Measurements from ENCODE around the gene HECW1. TPM values are rescaled to one million over a fixed set of nuclear protein-coding genes. Genes with fewer than 3 reads are reported as not detected.

The HECW1 gene
- total and polyA plus RNA-seq, 4 donors: 0.77 to 1.9 (median 1.0) TPM; not detected in 1

DNA sequence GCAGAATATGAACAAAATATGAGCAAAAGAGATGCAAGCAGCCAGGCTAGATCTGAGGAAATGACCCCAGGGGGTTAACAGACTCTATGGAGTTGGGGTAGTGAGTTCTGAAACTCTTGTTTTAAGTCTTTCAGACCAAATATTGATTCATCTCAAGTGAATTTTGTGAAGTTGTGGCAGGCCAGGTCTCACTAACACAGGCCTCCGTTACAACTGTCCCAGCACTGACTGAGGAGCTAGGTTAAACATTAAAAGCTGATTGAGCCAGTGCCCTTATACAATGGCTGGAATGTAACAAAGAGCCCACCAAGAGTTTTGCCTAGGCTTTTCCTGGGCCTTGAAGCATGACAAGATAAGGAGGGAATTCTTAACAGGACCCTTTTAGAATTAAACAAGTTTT, 278.1 kb downstream of the HECW1 start:
- intact Hi-C loops (cut with DNase I): no loop called here
- no peak overlapping the region for H3K27ac ChIP-seq (ENCODE audit: low read depth in 1 of 2, low read length in 2 of 2)
- DNase-seq (no peak), ATAC-seq (ENCODE audit: low FRiP score) (no peak)
- 92 to 96% methylated on average over 1 of the region's 1 CpG for WGBS, 2 donors
- no peaks in the 10 kb centered on the region for H3K27me3 ChIP-seq (ENCODE audit: control insufficient read depth in 1 of 2, insufficient read depth in 2 of 2, low read length in 1 of 2)
- H3K36me3 ChIP-seq (ENCODE audit: control insufficient read depth in 1 of 2, insufficient read depth in 2 of 2, low read length in 1 of 2): no peaks in the 10 kb centered on the region
- H3K4me3 ChIP-seq (ENCODE audit: low read length in 2 of 2): no peak overlapping the region
- H3K9me3 ChIP-seq (ENCODE audit: control insufficient read depth, low read length): peaks cover 2% of the 10 kb centered on the region
- H3K4me1 ChIP-seq (ENCODE audit: control insufficient read depth in 1 of 2, insufficient read depth in 2 of 2, low read length in 2 of 2): no peaks in the 10 kb centered on the region

DNA sequence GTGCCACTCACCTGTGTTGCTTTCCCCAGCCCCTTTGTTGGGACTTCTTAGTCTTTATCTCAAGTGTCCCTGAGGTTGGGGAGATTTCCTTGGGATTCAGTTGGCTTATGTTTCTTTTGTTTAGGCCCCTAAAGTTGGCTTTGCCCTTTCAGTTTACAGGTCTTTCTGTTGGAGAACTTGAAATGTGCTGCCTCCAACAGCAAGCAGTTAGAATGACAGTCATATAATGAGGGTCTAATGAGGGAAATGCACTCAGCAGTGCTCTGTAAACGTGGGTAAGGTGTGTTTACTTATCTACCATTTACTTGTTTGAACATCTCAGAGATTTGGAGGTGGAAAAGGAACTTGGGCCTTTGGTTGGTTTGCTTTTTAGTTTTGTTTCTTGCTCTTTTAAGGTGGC, 279.1 kb downstream of the HECW1 start:
- Histone ChIP-seq H3K4me1 (ENCODE audit: control insufficient read depth in 1 of 2, insufficient read depth in 2 of 2, low read length in 2 of 2) (no peaks in the 10 kb centered on the region), H3K4me3 (ENCODE audit: low read length in 2 of 2) (no peak overlapping the region), H3K9me3 (ENCODE audit: control insufficient read depth, low read length) (peaks cover 2% of the 10 kb centered on the region), H3K27me3 (ENCODE audit: control insufficient read depth in 1 of 2, insufficient read depth in 2 of 2, low read length in 1 of 2) (peaks cover 0 to under 1% of the 10 kb centered on the region in 2 donors), H3K36me3 (ENCODE audit: control insufficient read depth in 1 of 2, insufficient read depth in 2 of 2, low read length in 1 of 2) (no peaks in the 10 kb centered on the region), H3K27ac (ENCODE audit: low read depth in 1 of 2, low read length in 2 of 2) (no peak overlapping the region)
- DNase-seq (no peak), ATAC-seq (ENCODE audit: low FRiP score) (no peak)
- whole genome bisulfite sequencing, 2 donors: 47 to 55% methylated on average over 1 of the region's 1 CpG
- intact Hi-C loops (cut with DNase I): no loop called here

- Histone ChIP-seq H3K4me1 (ENCODE audit: control insufficient read depth in 1 of 2, insufficient read depth in 2 of 2, low read length in 2 of 2) (no peaks in the 10 kb centered on the region), H3K36me3 (ENCODE audit: control insufficient read depth in 1 of 2, insufficient read depth in 2 of 2, low read length in 1 of 2) (no peaks in the 10 kb centered on the region), H3K9me3 (ENCODE audit: control insufficient read depth, low read length) (peaks cover 2% of the 10 kb centered on the region), H3K27me3 (ENCODE audit: control insufficient read depth in 1 of 2, insufficient read depth in 2 of 2, low read length in 1 of 2) (peaks cover 0 to 1% of the 10 kb centered on the region in 2 donors), H3K27ac (ENCODE audit: low read depth in 1 of 2, low read length in 2 of 2) (no peak overlapping the region), H3K4me3 (ENCODE audit: low read length in 2 of 2) (no peak overlapping the region)
- ATAC-seq (ENCODE audit: low FRiP score) (no peak), DNase-seq (no peak)
- intact Hi-C loops (cut with DNase I): no loop called here
- WGBS, 2 donors: 66 to 67% methylated on average over 2 of the region's 2 CpGs
These were observed 280.3 kb downstream of the HECW1 start for GRCh38 chr7:43392638-43393330.

DNA sequence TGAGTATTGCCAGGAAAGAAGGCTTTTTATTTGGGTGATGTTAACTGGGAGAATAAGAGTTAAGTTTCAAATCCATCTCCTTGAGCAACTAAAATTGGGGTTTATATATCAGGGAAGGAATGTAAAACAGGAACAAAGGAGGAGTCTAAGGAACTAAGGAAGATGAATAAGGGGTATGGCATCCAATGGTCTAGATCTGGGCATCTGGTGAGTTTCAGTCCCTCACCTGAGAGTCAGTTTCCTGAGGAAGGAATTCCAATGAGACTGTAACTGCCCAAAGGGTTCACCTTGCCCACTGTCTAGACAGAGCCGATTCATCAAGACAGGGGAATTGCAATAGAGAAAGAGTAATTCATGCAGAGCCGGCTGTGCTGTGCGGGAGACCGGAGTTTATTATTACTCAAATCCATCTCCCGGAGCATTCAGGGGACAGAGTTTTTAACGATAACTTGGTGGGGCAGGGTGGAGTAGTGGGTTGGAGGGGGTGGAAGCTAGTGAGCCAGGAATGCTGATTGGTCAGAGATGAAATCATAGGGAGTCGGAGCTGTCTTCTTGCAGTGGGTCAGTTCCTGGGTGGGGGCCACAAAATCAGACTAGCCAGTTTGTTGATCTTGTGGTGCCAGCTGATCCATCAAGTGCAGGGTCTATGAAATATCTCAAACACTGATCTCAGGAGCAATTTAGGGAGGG, 282.1 kb downstream of the HECW1 start:
- Histone ChIP-seq H3K27me3 (ENCODE audit: control insufficient read depth in 1 of 2, insufficient read depth in 2 of 2, low read length in 1 of 2) (peaks cover 0 to 1% of the 10 kb centered on the region in 2 donors), H3K4me3 (ENCODE audit: low read length in 2 of 2) (no peak overlapping the region), H3K27ac (ENCODE audit: low read depth in 1 of 2, low read length in 2 of 2) (no peak overlapping the region), H3K9me3 (ENCODE audit: control insufficient read depth, low read length) (peaks cover 2% of the 10 kb centered on the region), H3K4me1 (ENCODE audit: control insufficient read depth in 1 of 2, insufficient read depth in 2 of 2, low read length in 2 of 2) (no peaks in the 10 kb centered on the region), H3K36me3 (ENCODE audit: control insufficient read depth in 1 of 2, insufficient read depth in 2 of 2, low read length in 1 of 2) (no peaks in the 10 kb centered on the region)
- intact Hi-C loops (cut with DNase I): no loop called here
- ATAC-seq (ENCODE audit: low FRiP score): no peak
- 72 to 83% methylated on average over 7 of the region's 7 CpGs for WGBS, 2 donors
- DNase-seq: no peak

DNA sequence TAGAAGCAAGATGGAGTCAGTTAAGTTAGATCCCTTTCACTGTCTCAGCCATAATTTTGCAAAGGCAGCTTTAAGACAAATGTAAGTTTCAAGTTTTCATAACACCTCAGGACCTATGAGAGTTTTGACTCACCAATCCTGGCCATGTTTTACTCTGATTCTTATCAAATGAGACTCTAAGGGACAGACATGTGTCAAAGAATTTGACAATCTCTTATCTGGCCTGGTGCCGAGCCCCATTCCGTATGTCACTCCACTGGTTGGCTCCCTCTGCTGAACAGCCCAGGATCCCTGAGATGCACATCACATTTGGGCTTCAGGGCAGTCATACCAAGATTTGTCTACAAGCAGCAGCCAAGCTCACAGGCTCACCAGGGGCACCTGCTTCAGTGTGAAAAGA, 282.9 kb downstream of the HECW1 start:
- no peaks in the 10 kb centered on the region for H3K36me3 ChIP-seq (ENCODE audit: control insufficient read depth in 1 of 2, insufficient read depth in 2 of 2, low read length in 1 of 2)

GRCh38 chr7:43396187-43396740, 283.8 kb downstream of the HECW1 start:
- H3K4me3 ChIP-seq (ENCODE audit: low read length in 2 of 2): no peak overlapping the region
- 52 to 54% methylated on average over 2 of the region's 2 CpGs for WGBS, 2 donors
- no peak for DNase-seq
- H3K36me3 ChIP-seq (ENCODE audit: control insufficient read depth in 1 of 2, insufficient read depth in 2 of 2, low read length in 1 of 2): no peaks in the 10 kb centered on the region
- peaks cover 0 to 1% of the 10 kb centered on the region in 2 donors for H3K27me3 ChIP-seq (ENCODE audit: control insufficient read depth in 1 of 2, insufficient read depth in 2 of 2, low read length in 1 of 2)
- H3K4me1 ChIP-seq (ENCODE audit: control insufficient read depth in 1 of 2, insufficient read depth in 2 of 2, low read length in 2 of 2): no peaks in the 10 kb centered on the region
- no peak overlapping the region for H3K27ac ChIP-seq (ENCODE audit: low read depth in 1 of 2, low read length in 2 of 2)
- H3K9me3 ChIP-seq (ENCODE audit: control insufficient read depth, low read length): peaks cover 4% of the 10 kb centered on the region
- intact Hi-C loops (cut with DNase I): no loop called here
- ATAC-seq (ENCODE audit: low FRiP score): no peak

More for the DNA sequence above, 282.9 kb downstream of the HECW1 start:
- Histone ChIP-seq H3K4me3 (ENCODE audit: low read length in 2 of 2) (no peak overlapping the region), H3K27ac (ENCODE audit: low read depth in 1 of 2, low read length in 2 of 2) (no peak overlapping the region), H3K27me3 (ENCODE audit: control insufficient read depth in 1 of 2, insufficient read depth in 2 of 2, low read length in 1 of 2) (peaks cover 0 to 1% of the 10 kb centered on the region in 2 donors), H3K9me3 (ENCODE audit: control insufficient read depth, low read length) (peaks cover 2% of the 10 kb centered on the region), H3K4me1 (ENCODE audit: control insufficient read depth in 1 of 2, insufficient read depth in 2 of 2, low read length in 2 of 2) (no peaks in the 10 kb centered on the region)
- intact Hi-C loops (cut with DNase I): no loop called here
- DNase-seq (no peak), ATAC-seq (ENCODE audit: low FRiP score) (no peak)
- WGBS, 2 donors: 32 to 44% methylated on average over 2 of the region's 2 CpGs

DNA sequence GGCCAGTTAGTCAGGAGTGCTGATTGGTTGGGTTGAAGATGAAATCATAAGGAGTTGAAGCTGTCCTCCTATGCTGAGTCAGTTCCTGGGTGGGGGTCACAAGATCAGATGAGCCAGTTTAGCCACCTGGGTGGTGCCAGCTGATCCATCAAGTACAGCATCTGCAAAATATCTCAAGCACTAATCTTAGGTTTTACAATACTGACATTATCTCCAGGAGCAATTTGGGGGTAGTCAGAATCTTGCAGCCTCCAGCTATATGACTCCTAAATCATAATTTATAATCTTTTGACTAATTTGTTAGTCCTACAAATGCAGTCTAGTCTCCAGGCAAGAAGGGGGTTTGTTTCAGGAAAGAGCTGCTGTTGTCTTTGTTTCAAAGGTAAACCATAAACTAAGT, 286.4 kb downstream of the HECW1 start:
- no peak for ATAC-seq (ENCODE audit: low FRiP score)
- intact Hi-C loops (cut with DNase I): no loop called here
- Histone ChIP-seq H3K27ac (ENCODE audit: low read depth in 1 of 2, low read length in 2 of 2) (no peak overlapping the region), H3K4me1 (ENCODE audit: control insufficient read depth in 1 of 2, insufficient read depth in 2 of 2, low read length in 2 of 2) (no peaks in the 10 kb centered on the region), H3K36me3 (ENCODE audit: control insufficient read depth in 1 of 2, insufficient read depth in 2 of 2, low read length in 1 of 2) (no peaks in the 10 kb centered on the region), H3K4me3 (ENCODE audit: low read length in 2 of 2) (no peak overlapping the region), H3K9me3 (ENCODE audit: control insufficient read depth, low read length) (peaks cover 4% of the 10 kb centered on the region), H3K27me3 (ENCODE audit: control insufficient read depth in 1 of 2, insufficient read depth in 2 of 2, low read length in 1 of 2) (peaks cover 0 to 1% of the 10 kb centered on the region in 2 donors)
- no peak for DNase-seq

DNA sequence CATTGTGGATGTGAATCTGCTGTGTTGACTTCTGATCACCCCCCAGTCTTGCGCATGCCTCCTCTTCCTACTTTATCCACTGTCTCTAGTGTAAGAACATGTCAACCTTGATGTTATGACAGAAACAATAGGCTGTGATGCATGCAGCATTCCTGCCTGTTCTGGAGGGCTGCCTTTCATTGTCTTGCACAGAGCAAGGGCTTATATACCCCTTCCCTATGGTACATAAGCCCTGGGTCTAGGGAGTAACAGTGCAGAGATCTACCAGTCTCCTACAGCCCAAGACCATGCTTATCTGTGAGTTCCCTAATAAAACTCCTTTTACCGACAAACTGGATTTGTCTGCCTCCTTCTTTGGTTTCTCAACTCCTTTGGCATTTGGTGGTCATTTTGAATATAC, 293.5 kb downstream of the HECW1 start:
- H3K36me3 ChIP-seq (ENCODE audit: control insufficient read depth in 1 of 2, insufficient read depth in 2 of 2, low read length in 1 of 2): no peaks in the 10 kb centered on the region
- no peak overlapping the region for H3K4me3 ChIP-seq (ENCODE audit: low read length in 2 of 2)
- ATAC-seq (ENCODE audit: low FRiP score) (no peak), DNase-seq (no peak)
- H3K27ac ChIP-seq (ENCODE audit: low read depth in 1 of 2, low read length in 2 of 2): no peak overlapping the region
- H3K9me3 ChIP-seq (ENCODE audit: control insufficient read depth, low read length): no peaks in the 10 kb centered on the region
- 76 to 85% methylated on average over 2 of the region's 2 CpGs for WGBS, 2 donors
- intact Hi-C loops (cut with DNase I): no loop called here
- H3K4me1 ChIP-seq (ENCODE audit: control insufficient read depth in 1 of 2, insufficient read depth in 2 of 2, low read length in 2 of 2): no peaks in the 10 kb centered on the region
- H3K27me3 ChIP-seq (ENCODE audit: control insufficient read depth in 1 of 2, insufficient read depth in 2 of 2, low read length in 1 of 2): no peaks in the 10 kb centered on the region

DNA sequence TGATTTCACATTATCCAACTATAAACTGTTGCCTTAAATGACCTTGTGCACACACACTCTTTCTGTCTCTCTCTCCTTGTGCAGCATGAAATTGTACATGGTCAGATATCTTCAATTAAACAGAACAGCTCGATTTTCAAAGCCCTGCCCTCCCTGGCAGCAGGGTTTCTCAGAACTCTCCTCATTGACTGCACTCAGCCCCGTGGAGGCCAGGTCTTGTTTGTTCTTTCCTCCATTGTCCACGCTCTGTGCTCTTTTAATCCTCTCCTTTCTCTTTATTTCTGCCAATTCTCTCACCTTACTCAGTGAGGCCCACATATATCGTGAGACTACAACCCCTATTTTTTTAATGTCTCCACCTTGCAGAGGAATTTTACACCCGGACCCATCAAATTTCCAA, 294.5 kb downstream of the HECW1 start:
- Histone ChIP-seq H3K36me3 (ENCODE audit: control insufficient read depth in 1 of 2, insufficient read depth in 2 of 2, low read length in 1 of 2) (no peaks in the 10 kb centered on the region), H3K27me3 (ENCODE audit: control insufficient read depth in 1 of 2, insufficient read depth in 2 of 2, low read length in 1 of 2) (no peaks in the 10 kb centered on the region), H3K9me3 (ENCODE audit: control insufficient read depth, low read length) (no peaks in the 10 kb centered on the region), H3K27ac (ENCODE audit: low read depth in 1 of 2, low read length in 2 of 2) (no peak overlapping the region), H3K4me1 (ENCODE audit: control insufficient read depth in 1 of 2, insufficient read depth in 2 of 2, low read length in 2 of 2) (no peaks in the 10 kb centered on the region), H3K4me3 (ENCODE audit: low read length in 2 of 2) (no peak overlapping the region)
- DNase-seq (no peak), ATAC-seq (ENCODE audit: low FRiP score) (no peak)
- 72 to 76% methylated on average over 5 of the region's 5 CpGs for WGBS, 2 donors
- intact Hi-C loops (cut with DNase I): no loop called here

All from aorta (tissue), 5 donors.